Measurements from ENCODE around the gene ACTR5. TPM values are rescaled to one million over a fixed set of nuclear protein-coding genes. Genes with fewer than 3 reads are reported as not detected.

Gene ACTR5
- total RNA-seq, 1 experiment from 2014 or later = 9.8 TPM

DNA sequence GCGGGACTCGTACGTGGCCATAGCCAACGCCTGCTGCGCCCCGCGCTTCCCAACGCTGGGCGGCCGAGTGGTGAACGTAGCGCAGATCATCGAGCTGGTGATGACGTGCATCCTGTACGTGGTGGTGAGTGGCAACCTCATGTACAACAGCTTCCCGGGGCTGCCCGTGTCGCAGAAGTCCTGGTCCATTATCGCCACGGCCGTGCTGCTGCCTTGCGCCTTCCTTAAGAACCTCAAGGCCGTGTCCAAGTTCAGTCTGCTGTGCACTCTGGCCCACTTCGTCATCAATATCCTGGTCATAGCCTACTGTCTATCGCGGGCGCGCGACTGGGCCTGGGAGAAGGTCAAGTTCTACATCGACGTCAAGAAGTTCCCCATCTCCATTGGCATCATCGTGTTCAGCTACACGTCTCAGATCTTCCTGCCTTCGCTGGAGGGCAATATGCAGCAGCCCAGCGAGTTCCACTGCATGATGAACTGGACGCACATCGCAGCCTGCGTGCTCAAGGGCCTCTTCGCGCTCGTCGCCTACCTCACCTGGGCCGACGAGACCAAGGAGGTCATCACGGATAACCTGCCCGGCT lies 20.6 kb upstream of the ACTR5 start (continued):
- TF ChIP-seq, protein P1, sequence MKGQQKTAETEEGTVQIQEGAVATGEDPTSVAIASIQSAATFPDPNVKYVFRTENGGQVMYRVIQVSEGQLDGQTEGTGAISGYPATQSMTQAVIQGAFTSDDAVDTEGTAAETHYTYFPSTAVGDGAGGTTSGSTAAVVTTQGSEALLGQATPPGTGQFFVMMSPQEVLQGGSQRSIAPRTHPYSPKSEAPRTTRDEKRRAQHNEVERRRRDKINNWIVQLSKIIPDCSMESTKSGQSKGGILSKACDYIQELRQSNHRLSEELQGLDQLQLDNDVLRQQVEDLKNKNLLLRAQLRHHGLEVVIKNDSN (CRISPR knock-in tag; IDR thresholded peaks at IDR 0.05) = 0 out of 2 replicates have a peak, but pooled peaks have one; percentile 7

DNA sequence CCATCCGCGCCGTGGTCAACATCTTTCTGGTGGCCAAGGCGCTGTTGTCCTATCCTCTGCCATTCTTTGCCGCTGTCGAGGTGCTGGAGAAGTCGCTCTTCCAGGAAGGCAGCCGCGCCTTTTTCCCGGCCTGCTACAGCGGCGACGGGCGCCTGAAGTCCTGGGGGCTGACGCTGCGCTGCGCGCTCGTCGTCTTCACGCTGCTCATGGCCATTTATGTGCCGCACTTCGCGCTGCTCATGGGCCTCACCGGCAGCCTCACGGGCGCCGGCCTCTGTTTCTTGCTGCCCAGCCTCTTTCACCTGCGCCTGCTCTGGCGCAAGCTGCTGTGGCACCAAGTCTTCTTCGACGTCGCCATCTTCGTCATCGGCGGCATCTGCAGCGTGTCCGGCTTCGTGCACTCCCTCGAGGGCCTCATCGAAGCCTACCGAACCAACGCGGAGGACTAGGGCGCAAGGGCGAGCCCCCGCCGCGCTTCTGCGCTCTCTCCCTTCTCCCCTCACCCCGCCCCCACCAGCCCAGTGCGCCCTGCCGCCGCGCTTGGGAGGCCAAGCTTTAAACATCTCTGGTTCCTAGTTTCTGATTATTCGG lies 20.0 kb upstream of the ACTR5 start:
- peak overlapping the region; percentile 74 for H3K4me3 Mint-ChIP-seq
- peaks cover 99% of the 10 kb centered on the region for H3K27me3 Mint-ChIP-seq (ENCODE audit: low read depth)
- ChIA-PET CTCF (interaction anchor here (0.7 to 11.1 kb wide), 17 partner anchors 13 to 165 kb away, joined by 3 to 188 read pairs (median 5); partner anchors contain the start of genes ACTR5 and PPP1R16B), POLR2A (no interaction called here)
- peaks cover 59% of the 10 kb centered on the region for H3K4me1 Mint-ChIP-seq
- ATAC-seq (no peak), DNase-seq (ENCODE audit: low spot score) (peak; percentile 46)
- no peaks in the 10 kb centered on the region for H3K36me3 Mint-ChIP-seq
- H3K27ac Mint-ChIP-seq = no peak overlapping the region
- TF ChIP-seq, protein P2, sequence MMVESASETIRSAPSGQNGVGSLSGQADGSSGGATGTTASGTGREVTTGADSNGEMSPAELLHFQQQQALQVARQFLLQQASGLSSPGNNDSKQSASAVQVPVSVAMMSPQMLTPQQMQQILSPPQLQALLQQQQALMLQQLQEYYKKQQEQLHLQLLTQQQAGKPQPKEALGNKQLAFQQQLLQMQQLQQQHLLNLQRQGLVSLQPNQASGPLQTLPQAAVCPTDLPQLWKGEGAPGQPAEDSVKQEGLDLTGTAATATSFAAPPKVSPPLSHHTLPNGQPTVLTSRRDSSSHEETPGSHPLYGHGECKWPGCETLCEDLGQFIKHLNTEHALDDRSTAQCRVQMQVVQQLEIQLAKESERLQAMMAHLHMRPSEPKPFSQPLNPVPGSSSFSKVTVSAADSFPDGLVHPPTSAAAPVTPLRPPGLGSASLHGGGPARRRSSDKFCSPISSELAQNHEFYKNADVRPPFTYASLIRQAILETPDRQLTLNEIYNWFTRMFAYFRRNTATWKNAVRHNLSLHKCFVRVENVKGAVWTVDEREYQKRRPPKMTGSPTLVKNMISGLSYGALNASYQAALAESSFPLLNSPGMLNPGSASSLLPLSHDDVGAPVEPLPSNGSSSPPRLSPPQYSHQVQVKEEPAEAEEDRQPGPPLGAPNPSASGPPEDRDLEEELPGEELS (CRISPR knock-in tag; IDR thresholded peaks at IDR 0.05) = peak; percentile 79; the same call in 1 of the 2 replicates
- TF ChIP-seq, protein P3, sequence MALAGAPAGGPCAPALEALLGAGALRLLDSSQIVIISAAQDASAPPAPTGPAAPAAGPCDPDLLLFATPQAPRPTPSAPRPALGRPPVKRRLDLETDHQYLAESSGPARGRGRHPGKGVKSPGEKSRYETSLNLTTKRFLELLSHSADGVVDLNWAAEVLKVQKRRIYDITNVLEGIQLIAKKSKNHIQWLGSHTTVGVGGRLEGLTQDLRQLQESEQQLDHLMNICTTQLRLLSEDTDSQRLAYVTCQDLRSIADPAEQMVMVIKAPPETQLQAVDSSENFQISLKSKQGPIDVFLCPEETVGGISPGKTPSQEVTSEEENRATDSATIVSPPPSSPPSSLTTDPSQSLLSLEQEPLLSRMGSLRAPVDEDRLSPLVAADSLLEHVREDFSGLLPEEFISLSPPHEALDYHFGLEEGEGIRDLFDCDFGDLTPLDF (CRISPR knock-in tag; IDR thresholded peaks at IDR 0.05) = 0 out of 2 replicates have a peak, but pooled peaks have one; percentile 34
- TF ChIP-seq, protein P4, sequence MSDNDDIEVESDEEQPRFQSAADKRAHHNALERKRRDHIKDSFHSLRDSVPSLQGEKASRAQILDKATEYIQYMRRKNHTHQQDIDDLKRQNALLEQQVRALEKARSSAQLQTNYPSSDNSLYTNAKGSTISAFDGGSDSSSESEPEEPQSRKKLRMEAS (CRISPR knock-in tag; IDR thresholded peaks at IDR 0.05) = peak; percentile 57
- TF ChIP-seq FOXP1 (CRISPR knock-in tag; IDR thresholded peaks at IDR 0.05; ENCODE audit: borderline replicate concordance) (peak; percentile 57; the same call in 1 of the 2 replicates), GTF2I (CRISPR knock-in tag; conservative IDR thresholded peaks at IDR 0.05) (no peak), TP53 (CRISPR knock-in tag; IDR thresholded peaks at IDR 0.05) (0 out of 2 replicates have a peak, but pooled peaks have one; percentile 52)
- TF ChIP-seq, protein P5, sequence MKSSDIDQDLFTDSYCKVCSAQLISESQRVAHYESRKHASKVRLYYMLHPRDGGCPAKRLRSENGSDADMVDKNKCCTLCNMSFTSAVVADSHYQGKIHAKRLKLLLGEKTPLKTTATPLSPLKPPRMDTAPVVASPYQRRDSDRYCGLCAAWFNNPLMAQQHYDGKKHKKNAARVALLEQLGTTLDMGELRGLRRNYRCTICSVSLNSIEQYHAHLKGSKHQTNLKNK (CRISPR knock-in tag; IDR thresholded peaks at IDR 0.05) = no peak
- TF ChIP-seq, protein P6, sequence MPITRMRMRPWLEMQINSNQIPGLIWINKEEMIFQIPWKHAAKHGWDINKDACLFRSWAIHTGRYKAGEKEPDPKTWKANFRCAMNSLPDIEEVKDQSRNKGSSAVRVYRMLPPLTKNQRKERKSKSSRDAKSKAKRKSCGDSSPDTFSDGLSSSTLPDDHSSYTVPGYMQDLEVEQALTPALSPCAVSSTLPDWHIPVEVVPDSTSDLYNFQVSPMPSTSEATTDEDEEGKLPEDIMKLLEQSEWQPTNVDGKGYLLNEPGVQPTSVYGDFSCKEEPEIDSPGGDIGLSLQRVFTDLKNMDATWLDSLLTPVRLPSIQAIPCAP (CRISPR knock-in tag; IDR thresholded peaks at IDR 0.05) = 0 out of 2 replicates have a peak, but pooled peaks have one; percentile 25
- H3K9me3 Mint-ChIP-seq = no peaks in the 10 kb centered on the region

DNA sequence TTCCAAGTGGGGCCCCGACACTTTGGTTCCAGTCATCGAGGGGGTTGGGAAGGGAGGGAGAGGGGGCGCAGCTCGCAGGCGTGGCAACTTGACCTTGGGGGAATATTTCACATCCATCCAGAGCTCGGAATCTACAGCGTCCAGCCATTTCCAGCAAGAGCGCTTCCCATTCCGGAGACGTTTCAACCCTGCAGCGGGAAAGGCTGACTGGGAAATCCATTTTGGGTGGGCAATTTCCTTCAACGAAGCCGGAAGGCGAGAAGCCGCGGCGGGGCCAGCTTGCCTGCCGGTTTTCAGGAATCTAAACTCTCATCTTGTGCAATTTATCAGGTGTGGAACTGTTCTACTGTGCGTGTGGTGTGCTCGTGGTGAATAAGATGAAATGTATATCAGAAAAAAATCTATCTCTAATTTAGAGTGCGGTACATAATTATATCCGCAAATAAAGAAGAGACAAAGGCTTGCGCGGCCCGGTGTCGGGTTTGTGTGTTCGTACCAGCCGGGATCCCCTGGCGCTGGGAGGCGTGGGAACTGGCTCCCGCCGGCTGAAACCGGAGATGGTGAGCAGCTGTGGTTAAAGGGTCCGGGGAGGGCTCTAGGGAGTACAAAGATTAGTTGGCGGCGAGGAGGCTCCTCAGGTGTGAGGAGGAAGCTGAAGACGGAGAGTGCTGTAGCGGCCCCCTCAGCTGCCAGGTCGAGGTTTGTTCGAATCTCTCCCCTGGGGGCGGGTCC lies 19.2 kb upstream of the ACTR5 start:
- Mint-ChIP-seq H3K9me3 (no peaks in the 10 kb centered on the region), H3K27ac (no peak overlapping the region), H3K4me3 (peak overlapping the region; percentile 74), H3K27me3 (ENCODE audit: low read depth) (peaks cover 99% of the 10 kb centered on the region), H3K4me1 (peaks cover 55% of the 10 kb centered on the region), H3K36me3 (no peaks in the 10 kb centered on the region)
- POLR2A ChIA-PET = interaction anchor here (0.7 to 1.1 kb wide), 4 partner anchors 19 to 76 kb away, joined by 3 to 6 read pairs (median 4); partner anchors contain the start of genes ACTR5 and PPP1R16B
- no peak for TF ChIP-seq ZNF232 (CRISPR knock-in tag; IDR thresholded peaks at IDR 0.05)
- TF ChIP-seq, protein P7, sequence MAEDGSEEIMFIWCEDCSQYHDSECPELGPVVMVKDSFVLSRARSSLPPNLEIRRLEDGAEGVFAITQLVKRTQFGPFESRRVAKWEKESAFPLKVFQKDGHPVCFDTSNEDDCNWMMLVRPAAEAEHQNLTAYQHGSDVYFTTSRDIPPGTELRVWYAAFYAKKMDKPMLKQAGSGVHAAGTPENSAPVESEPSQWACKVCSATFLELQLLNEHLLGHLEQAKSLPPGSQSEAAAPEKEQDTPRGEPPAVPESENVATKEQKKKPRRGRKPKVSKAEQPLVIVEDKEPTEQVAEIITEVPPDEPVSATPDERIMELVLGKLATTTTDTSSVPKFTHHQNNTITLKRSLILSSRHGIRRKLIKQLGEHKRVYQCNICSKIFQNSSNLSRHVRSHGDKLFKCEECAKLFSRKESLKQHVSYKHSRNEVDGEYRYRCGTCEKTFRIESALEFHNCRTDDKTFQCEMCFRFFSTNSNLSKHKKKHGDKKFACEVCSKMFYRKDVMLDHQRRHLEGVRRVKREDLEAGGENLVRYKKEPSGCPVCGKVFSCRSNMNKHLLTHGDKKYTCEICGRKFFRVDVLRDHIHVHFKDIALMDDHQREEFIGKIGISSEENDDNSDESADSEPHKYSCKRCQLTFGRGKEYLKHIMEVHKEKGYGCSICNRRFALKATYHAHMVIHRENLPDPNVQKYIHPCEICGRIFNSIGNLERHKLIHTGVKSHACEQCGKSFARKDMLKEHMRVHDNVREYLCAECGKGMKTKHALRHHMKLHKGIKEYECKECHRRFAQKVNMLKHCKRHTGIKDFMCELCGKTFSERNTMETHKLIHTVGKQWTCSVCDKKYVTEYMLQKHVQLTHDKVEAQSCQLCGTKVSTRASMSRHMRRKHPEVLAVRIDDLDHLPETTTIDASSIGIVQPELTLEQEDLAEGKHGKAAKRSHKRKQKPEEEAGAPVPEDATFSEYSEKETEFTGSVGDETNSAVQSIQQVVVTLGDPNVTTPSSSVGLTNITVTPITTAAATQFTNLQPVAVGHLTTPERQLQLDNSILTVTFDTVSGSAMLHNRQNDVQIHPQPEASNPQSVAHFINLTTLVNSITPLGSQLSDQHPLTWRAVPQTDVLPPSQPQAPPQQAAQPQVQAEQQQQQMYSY (CRISPR knock-in tag; IDR thresholded peaks at IDR 0.05) = peak; percentile 65; the same call in 1 of the 2 replicates
- TF ChIP-seq SP1 (CRISPR knock-in tag; conservative IDR thresholded peaks at IDR 0.05) = peak; percentile 45; the same call in 1 of the 2 replicates
- ATAC-seq (peak; percentile 5), DNase-seq (ENCODE audit: low spot score) (peak; percentile 89)
- CTCF ChIA-PET = interaction anchor here (0.6 to 11.1 kb wide), 14 partner anchors 11 to 320 kb away, joined by 3 to 188 read pairs (median 4); partner anchors contain the start of genes ACTR5 and PPP1R16B
